ENCODE data around the gene PRR23E.

The PRR23E gene

DNA sequence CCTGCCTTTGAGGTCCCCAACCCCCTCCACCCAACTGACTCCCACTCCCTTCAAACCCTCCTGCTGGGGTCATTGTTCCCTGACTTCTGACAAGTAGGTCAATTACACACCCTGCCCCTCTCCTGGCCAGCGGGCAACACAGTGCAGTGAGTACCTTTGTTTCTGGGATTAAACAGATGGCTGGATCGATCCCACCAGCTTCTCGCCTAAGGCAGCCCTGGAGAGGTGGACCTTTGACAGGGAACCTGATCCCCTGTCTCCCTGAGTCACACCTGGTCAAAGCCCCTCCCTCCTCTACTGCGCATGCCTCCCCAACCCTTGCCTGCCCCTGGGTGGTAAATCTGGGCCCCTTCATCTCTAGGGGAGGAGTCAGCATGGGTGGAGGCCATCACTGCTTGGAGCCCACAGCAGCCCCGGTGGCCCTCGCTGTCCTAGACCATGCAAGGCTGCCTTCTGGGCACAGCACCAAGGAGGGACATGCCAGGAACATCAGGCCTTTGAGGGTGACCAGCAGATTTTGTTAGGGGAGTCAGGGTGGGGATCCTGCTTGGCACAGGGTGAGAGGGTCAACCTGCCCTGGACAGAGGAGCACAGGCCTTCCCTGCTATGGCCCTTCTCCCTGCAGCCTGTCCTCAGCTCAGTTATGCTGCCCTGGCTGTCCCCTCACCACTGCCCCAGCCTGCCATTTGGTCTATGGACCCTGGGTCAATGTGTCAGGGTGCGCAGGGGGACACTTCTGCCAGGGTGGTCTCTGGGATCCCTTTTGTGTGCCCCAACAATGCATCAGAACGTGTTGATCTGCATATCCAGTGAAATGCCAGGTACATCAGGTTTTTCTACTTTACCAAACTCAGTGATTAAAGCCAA lies 9.8 kb upstream of the PRR23E start:
- no peak overlapping the region for H3K4me3 ChIP-seq (ENCODE audit: low read depth, low read length)
- no peak for DNase-seq (ENCODE audit: low read depth)
- TF ChIP-seq, protein P1, sequence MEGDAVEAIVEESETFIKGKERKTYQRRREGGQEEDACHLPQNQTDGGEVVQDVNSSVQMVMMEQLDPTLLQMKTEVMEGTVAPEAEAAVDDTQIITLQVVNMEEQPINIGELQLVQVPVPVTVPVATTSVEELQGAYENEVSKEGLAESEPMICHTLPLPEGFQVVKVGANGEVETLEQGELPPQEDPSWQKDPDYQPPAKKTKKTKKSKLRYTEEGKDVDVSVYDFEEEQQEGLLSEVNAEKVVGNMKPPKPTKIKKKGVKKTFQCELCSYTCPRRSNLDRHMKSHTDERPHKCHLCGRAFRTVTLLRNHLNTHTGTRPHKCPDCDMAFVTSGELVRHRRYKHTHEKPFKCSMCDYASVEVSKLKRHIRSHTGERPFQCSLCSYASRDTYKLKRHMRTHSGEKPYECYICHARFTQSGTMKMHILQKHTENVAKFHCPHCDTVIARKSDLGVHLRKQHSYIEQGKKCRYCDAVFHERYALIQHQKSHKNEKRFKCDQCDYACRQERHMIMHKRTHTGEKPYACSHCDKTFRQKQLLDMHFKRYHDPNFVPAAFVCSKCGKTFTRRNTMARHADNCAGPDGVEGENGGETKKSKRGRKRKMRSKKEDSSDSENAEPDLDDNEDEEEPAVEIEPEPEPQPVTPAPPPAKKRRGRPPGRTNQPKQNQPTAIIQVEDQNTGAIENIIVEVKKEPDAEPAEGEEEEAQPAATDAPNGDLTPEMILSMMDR (IDR thresholded peaks at IDR 0.05; ENCODE audit: control insufficient read depth, extremely low read depth, insufficient read depth), result no peak

GRCh38 chr3:127183931-127184869 lies 8.7 kb upstream of the PRR23E start:
- H3K4me3 ChIP-seq (ENCODE audit: low read depth, low read length), result no peak overlapping the region
- DNase-seq (ENCODE audit: low read depth), result no peak
- TF ChIP-seq, protein P1 (IDR thresholded peaks at IDR 0.05; ENCODE audit: control insufficient read depth, extremely low read depth, insufficient read depth), result no peak

GRCh38 chr3:127184870-127185216 lies 8.1 kb upstream of the PRR23E start:
- H3K4me3 ChIP-seq (ENCODE audit: low read depth, low read length), result no peak overlapping the region
- TF ChIP-seq, protein P1 (IDR thresholded peaks at IDR 0.05; ENCODE audit: control insufficient read depth, extremely low read depth, insufficient read depth), result no peak
- DNase-seq (ENCODE audit: low read depth), result no peak

DNA sequence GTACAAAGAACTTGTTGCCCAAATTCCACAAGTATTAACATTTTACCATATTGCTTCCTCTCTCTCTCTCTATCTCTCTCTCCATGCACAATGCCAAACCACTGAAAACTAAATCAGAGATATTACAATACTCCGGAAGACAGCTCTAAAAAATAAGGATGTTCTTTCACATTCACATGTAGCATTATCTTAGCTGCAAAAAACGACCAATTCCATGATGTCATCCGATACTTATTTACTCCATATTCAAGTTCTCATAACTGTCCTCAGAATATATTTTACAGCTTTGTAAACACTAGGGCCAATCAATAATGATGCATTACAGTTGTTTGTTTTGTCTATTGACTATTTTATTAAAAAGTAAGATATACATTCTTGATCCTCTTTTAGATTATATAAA lies 7.7 kb upstream of the PRR23E start:
- no peak overlapping the region for H3K4me3 ChIP-seq (ENCODE audit: low read depth, low read length)
- TF ChIP-seq, protein P1 (IDR thresholded peaks at IDR 0.05; ENCODE audit: control insufficient read depth, extremely low read depth, insufficient read depth), result no peak
- no peak for DNase-seq (ENCODE audit: low read depth)

GRCh38 chr3:127185962-127186674 lies 6.8 kb upstream of the PRR23E start:
- DNase-seq (ENCODE audit: low read depth), result no peak
- TF ChIP-seq, protein P1 (IDR thresholded peaks at IDR 0.05; ENCODE audit: control insufficient read depth, extremely low read depth, insufficient read depth), result no peak
- H3K4me3 ChIP-seq (ENCODE audit: low read depth, low read length), result no peak overlapping the region

GRCh38 chr3:127187316-127187715 lies 5.6 kb upstream of the PRR23E start:
- no peak for DNase-seq (ENCODE audit: low read depth)
- TF ChIP-seq, protein P1 (IDR thresholded peaks at IDR 0.05; ENCODE audit: control insufficient read depth, extremely low read depth, insufficient read depth), result no peak
- H3K4me3 ChIP-seq (ENCODE audit: low read depth, low read length), result no peak overlapping the region
